ENCODE data around the gene GABRD. TPM values are rescaled to one million over a fixed set of nuclear protein-coding genes. Genes with fewer than 3 reads are reported as not detected.
"Not testable (repeated sequence)": the region's sequence is repeated elsewhere in the genome, so short reads cannot be mapped to it uniquely, and the experiment has no call there.

Gene GABRD
- total RNA-seq, result 0.62 TPM

- no peak for DNase-seq
These were observed at the start of gene GABRD for GRCh38 chr1:2019172-2019543. GABRD (plus strand) TSS chr1:2019345; CDS start chr1:2019424, 79 bp downstream.

GRCh38 chr1:1969505-1969900 is 49.6 kb upstream of the GABRD start:
- no peak for DNase-seq

- DNase-seq, result no peak
These were observed 49.0 kb upstream of the GABRD start for GRCh38 chr1:1969953-1970716.

- no peak for DNase-seq
These were observed 48.1 kb upstream of the GABRD start for GRCh38 chr1:1971017-1971416.

GRCh38 chr1:1971688-1972087 is 47.5 kb upstream of the GABRD start:
- no peak for DNase-seq

- no peak for DNase-seq
These were observed 46.0 kb upstream of the GABRD start for GRCh38 chr1:1972976-1973715.

- DNase-seq, result no peak
These were observed 45.2 kb upstream of the GABRD start for GRCh38 chr1:1973716-1974642.

GRCh38 chr1:1974834-1975233 is 44.3 kb upstream of the GABRD start:
- DNase-seq, result no peak

- DNase-seq, result no peak
These were observed 43.6 kb upstream of the GABRD start for GRCh38 chr1:1975535-1975934.

- no peak for DNase-seq
These were observed 43.1 kb upstream of the GABRD start for GRCh38 chr1:1976031-1976430.

- no peak for DNase-seq
These were observed 41.0 kb upstream of the GABRD start for GRCh38 chr1:1978108-1978507.

- DNase-seq, result not testable (repeated sequence)
These were observed 40.3 kb upstream of the GABRD start for GRCh38 chr1:1978690-1979481.

- no peak for DNase-seq
These were observed 39.5 kb upstream of the GABRD start for GRCh38 chr1:1979482-1980165.

GRCh38 chr1:1980467-1981141 is 38.5 kb upstream of the GABRD start:
- DNase-seq, result no peak

- DNase-seq, result no peak
These were observed 38.0 kb upstream of the GABRD start for GRCh38 chr1:1981142-1981500.

GRCh38 chr1:1981631-1982327 is 37.4 kb upstream of the GABRD start:
- not testable (repeated sequence) for DNase-seq

- peak; percentile 44 for DNase-seq
These were observed 36.5 kb upstream of the GABRD start for GRCh38 chr1:1982379-1983232.

- DNase-seq, result no peak
These were observed 34.5 kb upstream of the GABRD start for GRCh38 chr1:1984560-1985070.
